ENCODE measurements around the gene PROX1. TPM values are rescaled to one million over a fixed set of nuclear protein-coding genes. Genes with fewer than 3 reads are reported as not detected.

The PROX1 gene
- total RNA-seq, 1 donor from 2014 or later = 2.5 TPM

DNA sequence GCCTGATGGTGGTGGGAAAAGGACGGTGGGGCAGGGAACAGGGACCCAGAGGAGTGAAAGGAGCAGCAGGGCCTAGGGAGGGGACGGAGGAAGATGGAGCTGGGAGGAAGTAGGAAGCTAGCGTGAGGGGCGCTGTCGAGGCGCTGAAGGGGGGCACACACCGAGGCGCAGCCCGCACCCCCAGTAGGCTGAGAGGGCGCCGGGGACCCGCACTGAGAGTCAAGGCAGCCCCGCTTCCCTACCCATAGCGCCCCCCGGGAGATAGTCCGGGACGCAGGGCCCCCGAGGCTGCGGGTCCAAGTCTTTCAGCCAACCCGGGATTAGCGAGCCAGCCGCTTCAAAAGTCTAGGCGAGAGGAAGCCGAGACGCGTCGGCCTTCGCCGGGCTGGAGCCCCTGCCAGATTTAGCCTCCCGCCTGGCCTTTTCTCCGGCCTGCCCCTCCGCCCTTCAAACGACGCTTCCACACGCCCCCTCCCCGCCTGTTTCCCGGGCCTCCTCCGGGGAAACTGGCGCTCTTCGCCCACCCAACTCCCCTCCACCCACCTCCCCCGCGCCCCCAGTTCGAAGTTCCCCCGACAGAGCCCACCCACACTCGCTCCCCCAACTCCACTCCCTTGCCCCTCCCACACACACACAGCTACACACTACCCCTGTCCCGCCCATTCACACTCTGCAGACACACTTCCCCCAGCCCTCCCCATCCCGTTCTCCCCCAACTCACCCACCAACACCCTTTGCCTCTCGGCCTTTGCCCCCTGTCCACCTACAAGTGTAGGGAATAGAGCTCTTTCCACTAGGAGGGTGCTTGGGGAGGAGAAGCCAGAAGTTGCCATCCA is 7.8 kb upstream of the PROX1 start:
- no peak for DNase-seq (ENCODE audit: extremely low read depth, low read depth, low spot score)

DNA sequence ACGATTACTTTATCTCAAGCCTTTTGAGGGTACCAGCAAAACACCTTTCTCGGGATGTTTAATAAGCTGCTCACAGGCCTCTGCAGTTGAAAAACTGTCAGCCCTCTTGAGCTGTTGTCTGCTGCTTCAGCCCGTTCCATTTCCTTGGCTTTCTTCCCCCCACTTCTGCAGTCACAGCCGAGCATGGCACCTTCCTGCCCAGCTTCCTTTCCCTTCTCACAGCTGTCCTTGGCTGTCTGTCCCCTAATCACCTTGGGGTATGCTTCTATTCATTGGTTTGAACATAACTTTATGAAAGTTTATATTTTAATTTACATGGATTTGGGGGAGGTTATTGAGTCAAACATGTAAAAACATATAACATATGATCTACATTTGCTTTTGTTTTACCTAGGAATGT is 6.9 kb upstream of the PROX1 start:
- DNase-seq (ENCODE audit: extremely low read depth, low read depth, low spot score) = no peak

DNA sequence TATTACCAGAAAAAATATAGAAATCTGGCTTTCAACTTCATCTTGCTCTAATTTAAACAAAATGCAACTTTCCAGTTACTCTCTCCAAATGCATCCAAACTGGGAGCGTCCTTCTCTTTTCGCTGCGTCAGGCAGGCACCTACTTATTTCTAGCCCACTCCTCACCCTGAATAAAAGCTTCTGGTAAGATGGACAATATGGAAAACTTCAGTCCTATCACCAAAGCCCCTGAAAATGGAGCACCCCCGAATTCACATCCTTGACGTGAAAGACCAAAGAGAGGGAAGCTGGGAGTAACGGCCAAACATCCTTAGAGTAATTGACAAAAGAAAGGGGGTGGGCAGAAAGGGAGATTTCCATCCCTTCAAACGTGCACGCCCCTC is 5.5 kb upstream of the PROX1 start:
- no peak for DNase-seq (ENCODE audit: extremely low read depth, low read depth, low spot score)

GRCh38 chr1:213982672-213983492 is 4.9 kb upstream of the PROX1 start:
- no peak for DNase-seq (ENCODE audit: extremely low read depth, low read depth, low spot score)

DNA sequence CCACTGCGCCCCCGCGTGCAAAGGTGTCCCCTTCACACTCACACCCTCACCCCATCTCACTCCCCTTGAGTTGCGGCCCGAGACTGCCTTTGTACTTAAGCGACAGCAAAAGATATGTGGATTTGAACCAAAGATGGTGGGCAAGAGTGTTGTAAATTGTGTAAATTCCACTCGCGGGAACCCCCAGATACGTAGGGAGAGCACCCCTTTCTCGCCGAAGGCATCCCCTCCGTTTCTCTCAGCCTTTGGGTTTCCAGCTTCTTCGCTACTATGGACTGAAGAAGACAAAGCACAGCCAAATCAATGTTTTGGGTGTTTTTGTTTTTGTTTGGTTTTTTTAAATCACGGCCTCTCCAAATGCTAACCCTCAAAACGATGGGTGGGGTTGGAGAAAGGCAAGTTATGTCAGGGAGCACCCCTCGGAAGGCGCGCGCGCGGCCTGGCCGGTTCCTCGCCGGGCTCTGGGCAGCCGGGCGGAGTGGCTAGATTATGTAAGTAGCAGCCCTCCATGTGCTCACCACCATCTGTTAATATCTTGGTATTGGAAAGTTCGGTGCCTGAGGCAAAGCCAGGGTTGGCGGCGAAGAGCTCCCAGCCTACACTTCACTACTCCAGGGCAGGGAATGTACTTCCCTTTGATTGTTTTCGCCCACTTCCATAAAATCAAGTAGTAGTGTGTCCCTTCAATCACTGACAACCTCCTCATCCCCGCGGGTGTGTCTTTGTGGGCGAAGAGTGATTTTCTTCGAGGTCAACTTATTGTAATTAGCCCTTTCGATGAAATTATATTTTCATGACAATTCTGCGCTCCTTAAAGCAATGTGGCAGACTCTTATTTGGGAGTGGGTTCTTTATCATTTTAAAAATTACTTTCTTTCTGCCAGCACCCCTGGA is 4.0 kb upstream of the PROX1 start:
- DNase-seq (ENCODE audit: extremely low read depth, low read depth, low spot score) = no peak

DNA sequence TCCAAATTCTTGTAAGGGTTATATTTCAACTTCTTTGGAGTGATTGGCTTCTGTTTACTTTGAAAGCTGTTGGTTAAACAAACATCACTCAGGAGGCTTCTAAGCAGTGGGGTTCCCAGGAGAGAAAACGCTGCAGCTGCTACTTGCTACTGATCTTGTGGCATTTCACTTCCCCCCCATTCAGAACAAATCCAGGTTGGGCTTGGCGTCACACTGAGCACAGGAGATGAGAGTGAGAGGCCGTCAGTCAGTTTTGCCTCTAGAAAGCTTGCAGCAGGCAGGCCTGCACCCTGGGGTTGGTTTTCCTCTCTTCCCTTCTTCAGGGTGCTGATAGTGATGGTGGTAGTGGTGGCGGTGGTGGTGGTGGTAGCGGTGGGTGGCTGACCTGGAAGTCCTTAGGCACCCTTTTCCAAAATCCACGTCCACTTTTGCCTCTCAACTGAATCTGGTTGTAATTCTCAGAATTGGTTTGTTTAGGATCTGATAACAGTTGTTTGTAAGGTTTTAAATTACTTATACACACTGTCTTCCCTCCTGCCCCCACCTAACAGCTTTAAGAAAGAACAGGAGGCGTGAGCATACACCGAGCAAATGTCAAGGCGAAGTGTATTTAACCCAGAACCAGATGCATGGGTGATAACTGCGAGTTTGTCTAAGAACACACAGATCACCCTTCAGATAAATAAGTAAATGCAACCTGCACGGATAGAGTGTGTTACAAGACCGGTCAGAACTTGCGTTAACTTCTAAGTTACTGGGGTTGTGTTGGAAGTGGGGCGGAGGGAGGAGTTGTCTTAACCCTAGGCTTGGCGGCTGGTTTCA is 3.2 kb upstream of the PROX1 start:
- no peak for DNase-seq (ENCODE audit: extremely low read depth, low read depth, low spot score)

DNA sequence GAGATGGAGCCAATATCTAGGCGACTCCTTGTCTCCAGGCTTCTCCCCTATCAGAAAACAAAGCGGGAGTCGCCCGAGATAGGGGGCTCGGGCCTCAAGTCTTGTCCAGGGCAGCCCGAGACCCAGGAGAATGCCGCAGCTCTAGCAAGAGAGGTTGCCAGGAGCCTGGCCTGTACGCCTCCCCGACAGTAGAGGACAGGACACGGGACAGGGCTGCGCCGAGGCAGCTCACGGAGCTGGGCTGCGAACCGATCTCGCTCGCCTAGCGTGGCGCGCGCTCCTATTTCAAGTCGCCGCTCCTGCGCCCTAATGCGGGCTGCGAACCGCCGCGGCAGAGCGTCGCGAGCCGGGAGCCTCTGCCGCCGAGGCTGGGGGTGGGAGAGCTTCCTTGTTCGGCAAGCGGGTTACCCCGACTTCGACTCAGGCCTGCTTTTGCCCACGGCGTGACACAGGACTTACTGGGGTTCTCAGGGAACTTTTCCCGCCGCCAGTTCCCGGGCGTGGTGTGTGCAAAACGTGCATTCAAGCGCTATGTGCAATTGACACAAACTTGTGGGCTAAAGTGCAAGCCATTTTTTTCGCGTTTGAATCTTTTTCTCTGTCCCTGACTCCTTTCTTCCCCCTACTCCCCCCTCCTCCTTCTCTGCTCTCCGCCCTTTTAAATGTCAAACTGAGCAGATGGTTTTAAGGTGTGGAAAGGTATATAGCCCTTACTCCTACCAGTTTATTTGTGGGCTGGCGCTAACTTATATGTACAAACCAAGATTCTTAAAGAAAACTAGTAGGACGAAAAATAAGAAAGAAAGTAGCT is 2.4 kb upstream of the PROX1 start:
- DNase-seq (ENCODE audit: extremely low read depth, low read depth, low spot score) = no peak

DNA sequence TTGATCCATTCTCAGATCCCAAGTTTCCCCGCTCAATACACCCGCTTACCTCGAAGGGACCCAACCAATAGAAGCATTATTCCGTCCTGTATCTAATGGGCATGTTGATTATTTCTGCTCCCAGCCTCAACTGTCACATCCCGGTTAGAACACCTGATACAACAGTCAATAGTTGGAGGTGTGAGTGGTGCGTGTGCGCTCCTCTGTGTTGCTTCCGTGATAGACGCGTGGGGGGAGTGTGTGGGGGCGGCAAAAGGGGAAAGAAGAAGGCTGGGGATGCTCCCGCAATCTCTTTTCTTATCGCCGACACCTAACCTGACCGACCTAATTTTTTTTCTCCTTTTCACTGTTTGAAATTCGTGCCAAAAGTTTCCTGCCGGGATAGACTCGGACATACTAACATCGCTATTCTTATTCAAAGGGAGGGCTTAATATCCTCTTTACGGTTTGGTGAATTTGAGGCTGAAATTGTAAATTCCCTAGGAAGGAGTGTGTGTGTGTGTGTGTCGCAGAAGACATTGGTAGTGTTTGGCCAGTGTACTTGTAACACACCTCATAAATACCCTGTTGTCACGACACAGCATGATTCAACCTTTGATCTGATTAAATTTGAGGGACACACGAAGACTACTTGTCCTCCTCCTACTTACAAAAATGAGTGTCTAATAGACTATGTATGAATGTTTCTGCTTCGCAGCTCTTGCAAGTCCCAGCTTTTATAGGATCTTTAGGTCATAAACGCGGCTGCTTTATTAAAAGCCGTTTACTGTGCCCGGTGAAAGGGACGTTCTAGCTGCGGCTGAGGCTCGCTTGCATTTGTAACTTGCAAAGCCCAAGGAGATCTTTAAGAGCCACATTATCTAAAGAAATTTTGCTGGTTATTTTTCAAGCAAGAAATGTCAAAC is 1.5 kb upstream of the PROX1 start:
- no peak for DNase-seq (ENCODE audit: extremely low read depth, low read depth, low spot score)

DNA sequence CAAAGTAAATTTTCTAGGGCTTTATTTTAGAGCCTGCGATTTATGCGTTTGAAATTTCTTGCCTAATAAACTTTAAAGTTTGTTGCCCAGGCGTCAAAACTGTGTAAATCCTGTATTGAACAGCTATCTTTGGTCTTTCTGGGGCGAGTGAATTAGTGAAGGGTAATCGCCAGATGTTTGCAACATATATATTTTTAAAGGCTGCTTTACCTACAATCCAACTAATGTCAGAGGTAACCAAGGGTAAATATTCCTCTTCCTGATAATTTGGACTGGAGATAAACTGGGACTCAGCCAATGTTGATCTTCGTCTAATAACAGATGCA is 885 bp upstream of the PROX1 start:
- DNase-seq (ENCODE audit: extremely low read depth, low read depth, low spot score) = no peak

- DNase-seq (ENCODE audit: extremely low read depth, low read depth, low spot score) = no peak
Observed at GRCh38 chr1:213987422-213987926, 299 bp upstream of the PROX1 start.

- DNase-seq (ENCODE audit: extremely low read depth, low read depth, low spot score) = no peak
Observed at GRCh38 chr1:213988507-213989001, 781 bp downstream of the PROX1 start.

GRCh38 chr1:213989002-213989855 is 1.5 kb downstream of the PROX1 start:
- no peak for DNase-seq (ENCODE audit: extremely low read depth, low read depth, low spot score)

DNA sequence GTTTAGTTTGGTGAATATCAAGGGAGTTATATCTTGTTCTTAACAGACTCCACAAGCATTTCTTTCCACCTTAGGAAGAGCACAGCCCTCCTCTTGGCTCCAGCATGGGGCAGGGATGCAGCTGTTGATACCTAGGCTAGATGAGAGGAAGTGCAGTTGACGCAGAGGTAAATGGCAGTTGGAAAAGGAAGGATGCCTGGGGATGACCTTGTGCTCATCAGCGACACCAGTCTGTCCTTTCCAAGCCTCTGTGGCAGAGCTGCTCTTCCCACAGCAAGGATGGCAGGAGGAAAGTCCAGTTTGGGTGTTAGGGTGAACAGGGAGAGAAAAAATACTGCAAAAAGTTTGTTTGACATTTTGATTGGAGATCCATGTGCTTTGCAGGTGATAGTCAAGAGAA is 6.2 kb downstream of the PROX1 start:
- no peak for DNase-seq (ENCODE audit: extremely low read depth, low read depth, low spot score)

- DNase-seq (ENCODE audit: extremely low read depth, low read depth, low spot score) = no peak
Observed at GRCh38 chr1:213994888-213995287, 7.1 kb downstream of the PROX1 start.

- no peak for DNase-seq (ENCODE audit: extremely low read depth, low read depth, low spot score)
Observed at GRCh38 chr1:213995603-213996002, 7.8 kb downstream of the PROX1 start.

- DNase-seq (ENCODE audit: extremely low read depth, low read depth, low spot score) = no peak
Observed at GRCh38 chr1:213996320-213997037, 8.7 kb downstream of the PROX1 start.
